HG02588 (cell line): ENCODE results near the gene COIL.
A peak's percentile ranks its signal among the peaks of the same experiment; 100 is the strongest.
"Not testable (repeated sequence)": the region's sequence is repeated elsewhere in the genome, so short reads cannot be mapped to it uniquely, and the experiment has no call there.

ENCODE experiments used
- ATAC-seq: cut with Tn5 transposase; IDR thresholded peaks from one replicate; pipeline ENCODE4 v1.9.1; 2021; ENCODE audit warnings: mild to moderate bottlenecking, moderate library complexity; ENCODE audit not compliant: unreplicated experiment

COIL gene

GRCh38 chr17:56979091-56979480 lies 18.2 kb upstream of the COIL start:
- no peak for ATAC-seq

- ATAC-seq: no peak
These were observed 17.7 kb upstream of the COIL start for GRCh38 chr17:56978441-56979090.

- ATAC-seq: peak; percentile 69
These were observed 17.0 kb upstream of the COIL start, which contains the start of gene SCPEP1 for GRCh38 chr17:56977673-56978395. Gene SCPEP1 (plus strand): TSS chr17:56978131. CDS start chr17:56978160, 29 bp downstream.

GRCh38 chr17:56976941-56977608 lies 16.2 kb upstream of the COIL start:
- ATAC-seq: no peak

GRCh38 chr17:56975656-56976055 lies 14.8 kb upstream of the COIL start:
- ATAC-seq: no peak

GRCh38 chr17:56974055-56974454 lies 13.2 kb upstream of the COIL start:
- ATAC-seq: no peak

GRCh38 chr17:56973520-56973919 lies 12.7 kb upstream of the COIL start:
- no peak for ATAC-seq

- no peak for ATAC-seq
These were observed 11.4 kb upstream of the COIL start for GRCh38 chr17:56972111-56972730.

GRCh38 chr17:56970974-56971373 lies 10.1 kb upstream of the COIL start:
- no peak for ATAC-seq

- ATAC-seq: no peak
These were observed 5.5 kb upstream of the COIL start for GRCh38 chr17:56966338-56966737.

- not testable (repeated sequence) for ATAC-seq
These were observed 4.8 kb upstream of the COIL start for GRCh38 chr17:56965681-56966080.

- not testable (repeated sequence) for ATAC-seq
These were observed 4.4 kb upstream of the COIL start for GRCh38 chr17:56965241-56965640.

GRCh38 chr17:56956992-56957391 lies 3.9 kb downstream of the COIL start:
- ATAC-seq: no peak

- ATAC-seq: no peak
These were observed 11.3 kb downstream of the COIL start for GRCh38 chr17:56949595-56949994.

GRCh38 chr17:56948491-56948890 lies 12.4 kb downstream of the COIL start:
- ATAC-seq: no peak

- ATAC-seq: no peak
These were observed 13.1 kb downstream of the COIL start for GRCh38 chr17:56947741-56948140.

GRCh38 chr17:56945938-56946505 lies 14.8 kb downstream of the COIL start:
- no peak for ATAC-seq

GRCh38 chr17:56943505-56944125 lies 17.2 kb downstream of the COIL start:
- no peak for ATAC-seq

GRCh38 chr17:56939869-56940484 lies 20.9 kb downstream of the COIL start:
- ATAC-seq: no peak

GRCh38 chr17:56938206-56938605 lies 22.6 kb downstream of the COIL start:
- ATAC-seq: not testable (repeated sequence)
